ENCODE results near the gene WFDC10B.
"Not testable (repeated sequence)": the region's sequence is repeated elsewhere in the genome, so short reads cannot be mapped to it uniquely, and the experiment has no call there.

The WFDC10B gene

GRCh38 chr20:45704969-45705637 is at the start of gene WFDC10B:
TSS of gene WFDC10B (minus strand) at chr20:45705019. CDS start at chr20:45685992, 19,027 bp downstream.
- DNase-seq (ENCODE audit: low read depth in 1 of 2, low spot score in 1 of 2): no peak

- DNase-seq (ENCODE audit: low read depth in 1 of 2, low spot score in 1 of 2): no peak
These were observed 47.9 kb upstream of the WFDC10B start for GRCh38 chr20:45752746-45753145.

- no peak for DNase-seq (ENCODE audit: low read depth in 1 of 2, low spot score in 1 of 2)
These were observed 46.9 kb upstream of the WFDC10B start for GRCh38 chr20:45751721-45752120.

GRCh38 chr20:45745015-45745414 is 40.2 kb upstream of the WFDC10B start:
- no peak for DNase-seq (ENCODE audit: low read depth in 1 of 2, low spot score in 1 of 2)

GRCh38 chr20:45742596-45742995 is 37.8 kb upstream of the WFDC10B start:
- no peak for DNase-seq (ENCODE audit: low read depth in 1 of 2, low spot score in 1 of 2)

- DNase-seq (ENCODE audit: low read depth in 1 of 2, low spot score in 1 of 2): no peak
These were observed 31.2 kb upstream of the WFDC10B start for GRCh38 chr20:45735988-45736387.

GRCh38 chr20:45735552-45735951 is 30.7 kb upstream of the WFDC10B start:
- DNase-seq (ENCODE audit: low read depth in 1 of 2, low spot score in 1 of 2): no peak

- no peak for DNase-seq (ENCODE audit: low read depth in 1 of 2, low spot score in 1 of 2)
These were observed 27.4 kb upstream of the WFDC10B start for GRCh38 chr20:45732199-45732598.

GRCh38 chr20:45727044-45727443 is 22.2 kb upstream of the WFDC10B start:
- DNase-seq (ENCODE audit: low read depth in 1 of 2, low spot score in 1 of 2): no peak

- DNase-seq (ENCODE audit: low read depth in 1 of 2, low spot score in 1 of 2): no peak
These were observed 20.3 kb upstream of the WFDC10B start for GRCh38 chr20:45725134-45725533.

GRCh38 chr20:45722047-45722446 is 17.2 kb upstream of the WFDC10B start, which contains the start of gene SPINT4:
TSS of gene SPINT4 (plus strand) at chr20:45722347. CDS start at chr20:45722368, 21 bp downstream.
- DNase-seq (ENCODE audit: low read depth in 1 of 2, low spot score in 1 of 2): no peak

- DNase-seq (ENCODE audit: low read depth in 1 of 2, low spot score in 1 of 2): not testable (repeated sequence)
These were observed 11.4 kb upstream of the WFDC10B start for GRCh38 chr20:45716141-45716688.

- DNase-seq (ENCODE audit: low read depth in 1 of 2, low spot score in 1 of 2): no peak
These were observed 2.9 kb downstream of the WFDC10B start, which contains the start of gene WFDC13 for GRCh38 chr20:45701873-45702272. TSS of gene WFDC13 (plus strand) at chr20:45702038. CDS start at chr20:45702124, 86 bp downstream.

- DNase-seq (ENCODE audit: low read depth in 1 of 2, low spot score in 1 of 2): no peak
These were observed 3.7 kb downstream of the WFDC10B start for GRCh38 chr20:45701104-45701503.

GRCh38 chr20:45695496-45695895 is 9.3 kb downstream of the WFDC10B start:
- DNase-seq (ENCODE audit: low read depth in 1 of 2, low spot score in 1 of 2): no peak

GRCh38 chr20:45693346-45693745 is 11.5 kb downstream of the WFDC10B start:
- DNase-seq (ENCODE audit: low read depth in 1 of 2, low spot score in 1 of 2): not testable (repeated sequence)

GRCh38 chr20:45685896-45686295 is 18.9 kb downstream of the WFDC10B start:
- no peak for DNase-seq (ENCODE audit: low read depth in 1 of 2, low spot score in 1 of 2)

- no peak for DNase-seq (ENCODE audit: low read depth in 1 of 2, low spot score in 1 of 2)
These were observed 25.2 kb downstream of the WFDC10B start for GRCh38 chr20:45679650-45680049.

GRCh38 chr20:45672765-45673164 is 32.1 kb downstream of the WFDC10B start:
- DNase-seq (ENCODE audit: low read depth in 1 of 2, low spot score in 1 of 2): no peak

GRCh38 chr20:45670139-45670538 is 34.7 kb downstream of the WFDC10B start, which contains the start of gene WFDC11:
TSS of gene WFDC11 (minus strand) at chr20:45670239. CDS start at chr20:45650600, 19,639 bp downstream.
- DNase-seq (ENCODE audit: low read depth in 1 of 2, low spot score in 1 of 2): no peak

- not testable (repeated sequence) for DNase-seq (ENCODE audit: low read depth in 1 of 2, low spot score in 1 of 2)
These were observed 47.8 kb downstream of the WFDC10B start for GRCh38 chr20:45657038-45657437.

- DNase-seq (ENCODE audit: low read depth in 1 of 2, low spot score in 1 of 2): not testable (repeated sequence)
These were observed 53.1 kb downstream of the WFDC10B start for GRCh38 chr20:45651726-45652125.
